A673 (cell line): ENCODE data around the gene GRB10. TPM values are rescaled to one million over a fixed set of nuclear protein-coding genes. Genes with fewer than 3 reads are reported as not detected.

Experiments used
- BruUV-seq: library from RNA; stranded (reverse); fragments of 400-500 nt; replicated peaks from 2 replicates; lab custom pipeline; 2021; lab: Mats Ljungman, UMichigan
- CTCF ChIA-PET: fragments of 300-600 bp; sonication (Branson Sonifier 250); formaldehyde crosslinking; loops from one replicate; lab custom pipeline; 2022; ENCODE audit warnings: antibody characterized with exemption; lab: Charles Lee
- POLR2A ChIA-PET: fragments of 300-600 bp; sonication (Branson Sonifier 250); formaldehyde crosslinking; loops from one replicate; lab custom pipeline; 2022; ENCODE audit warnings: antibody characterized with exemption; ENCODE audit not compliant: low non-redundant PET; lab: Charles Lee
- DNase-seq: peaks from one replicate; pipeline ENCODE4 v3.0.0-alpha.2; 2015; ENCODE audit warnings: low spot score
- H3K27ac ChIP-seq: fragments of 200-600 bp; sonication (generic); 2 replicates; pipeline ENCODE4 v1.5.1; 2016; ENCODE audit warnings: mixed run types, low read depth, mild to moderate bottlenecking, mixed read lengths, antibody characterized with exemption, low read length; ENCODE audit not compliant: poor library complexity, severe bottlenecking
- H3K27me3 ChIP-seq: fragments of 200-600 bp; sonication (generic); replicated peaks from 2 replicates; pipeline ENCODE4 v1.6.1; 2017; ENCODE audit warnings: mixed run types, low read depth, mild to moderate bottlenecking, mixed read lengths, antibody characterized with exemption, low read length; ENCODE audit not compliant: insufficient read depth, poor library complexity
- H3K36me3 ChIP-seq: fragments of 200-600 bp; sonication (generic); 2 replicates; pipeline ENCODE4 v1.6.1; 2016; ENCODE audit warnings: mixed run types, mild to moderate bottlenecking, mixed read lengths, antibody characterized with exemption, low read length; ENCODE audit not compliant: insufficient read depth, poor library complexity, severe bottlenecking
- H3K4me1 ChIP-seq: fragments of 200-600 bp; sonication (generic); 2 replicates; pipeline ENCODE4 v1.6.1; 2017; ENCODE audit warnings: mixed run types, mild to moderate bottlenecking, mixed read lengths, antibody characterized with exemption, low read length; ENCODE audit not compliant: insufficient read depth, poor library complexity, severe bottlenecking
- H3K4me3 ChIP-seq: fragments of 200-600 bp; sonication (generic); 2 replicates; pipeline ENCODE4 v1.5.1; 2016; ENCODE audit warnings: low read depth, mixed run types, mild to moderate bottlenecking, mixed read lengths, low read length; ENCODE audit not compliant: poor library complexity, severe bottlenecking
- H3K9me3 ChIP-seq: fragments of 200-600 bp; sonication (generic); 2 replicates; pipeline ENCODE4 v1.6.1; 2016; ENCODE audit warnings: mixed run types, low read depth, mild to moderate bottlenecking, mixed read lengths, antibody characterized with exemption, low read length; ENCODE audit not compliant: poor library complexity, severe bottlenecking
- CTCF ChIP-seq: fragments of 300-800, 200-600 bp; sonication (generic); conservative IDR thresholded peaks from 2 replicates; pipeline ENCODE4 v1.5.1; 2017; ENCODE audit warnings: low read depth, mild to moderate bottlenecking, antibody characterized with exemption, low read length, moderate library complexity, mixed read lengths
- EZH2 ChIP-seq: fragments of 200-600 bp; sonication (generic); IDR thresholded peaks from 2 replicates; pipeline ENCODE4 v1.6.1; 2017; ENCODE audit warnings: borderline replicate concordance, low read depth, mild to moderate bottlenecking, mixed read lengths, antibody characterized with exemption, low read length; ENCODE audit not compliant: poor library complexity, severe bottlenecking
- intact Hi-C: fragments of 100-400 bp; cut with micrococcal nuclease; formaldehyde crosslinking; loops from one replicate; pipeline ENCODE4 v1.10.0; 2022; ENCODE audit not compliant: unreplicated experiment
- total RNA-seq: library from RNA; stranded (reverse); gene quantifications from 2 replicates; pipeline ENCODE4 v1.2.3, GENCODE V29; 2021

The GRB10 gene
- total RNA-seq, 1 experiment from 2014 or later: 0.41 TPM

GRCh38 chr7:50754684-50755083 lies 28.0 kb downstream of the GRB10 start:
- Histone ChIP-seq H3K4me1 (no peaks in the 10 kb centered on the region), H3K27me3 (no peaks in the 10 kb centered on the region), H3K36me3 (no peaks in the 10 kb centered on the region), H3K9me3 (peaks cover 6% of the 10 kb centered on the region), H3K27ac (no peak overlapping the region), H3K4me3 (no peak overlapping the region)
- no TSS peak for BruUV-seq
- POLR2A ChIA-PET: no interaction called here
- intact Hi-C loops: no loop called here
- CTCF ChIA-PET: no interaction called here
- no peak for DNase-seq
- TF ChIP-seq CTCF (no peak), EZH2 (no peak)

GRCh38 chr7:50754241-50754640 lies 28.5 kb downstream of the GRB10 start:
- ChIA-PET CTCF (no interaction called here), POLR2A (no interaction called here)
- H3K4me1 ChIP-seq: no peaks in the 10 kb centered on the region
- no peaks in the 10 kb centered on the region for H3K27me3 ChIP-seq
- DNase-seq: no peak
- H3K9me3 ChIP-seq: peaks cover 2% of the 10 kb centered on the region
- no peak overlapping the region for H3K4me3 ChIP-seq
- TF ChIP-seq CTCF: no peak
- no peak for TF ChIP-seq EZH2
- H3K36me3 ChIP-seq: no peaks in the 10 kb centered on the region
- intact Hi-C loops: no loop called here
- no TSS peak for BruUV-seq
- no peak overlapping the region for H3K27ac ChIP-seq

- Histone ChIP-seq H3K9me3 (peaks cover 2% of the 10 kb centered on the region), H3K4me1 (no peaks in the 10 kb centered on the region), H3K36me3 (no peaks in the 10 kb centered on the region), H3K27ac (no peak overlapping the region), H3K4me3 (no peak overlapping the region), H3K27me3 (no peaks in the 10 kb centered on the region)
- DNase-seq: no peak
- TF ChIP-seq EZH2: no peak
- no peak for TF ChIP-seq CTCF
- ChIA-PET POLR2A (no interaction called here), CTCF (no interaction called here)
- intact Hi-C loops: no loop called here
- no TSS peak for BruUV-seq
Observed at GRCh38 chr7:50752422-50752821, 30.3 kb downstream of the GRB10 start.
